Fibroblast of peridontal ligament (primary cell): Measurements from ENCODE around the gene RYR3.

Experiments
- DNase-seq: peaks from one replicate; pipeline ENCODE4 v3.0.0-alpha.2; 2010; ENCODE audit errors: extremely low read depth

RYR3 gene

DNA sequence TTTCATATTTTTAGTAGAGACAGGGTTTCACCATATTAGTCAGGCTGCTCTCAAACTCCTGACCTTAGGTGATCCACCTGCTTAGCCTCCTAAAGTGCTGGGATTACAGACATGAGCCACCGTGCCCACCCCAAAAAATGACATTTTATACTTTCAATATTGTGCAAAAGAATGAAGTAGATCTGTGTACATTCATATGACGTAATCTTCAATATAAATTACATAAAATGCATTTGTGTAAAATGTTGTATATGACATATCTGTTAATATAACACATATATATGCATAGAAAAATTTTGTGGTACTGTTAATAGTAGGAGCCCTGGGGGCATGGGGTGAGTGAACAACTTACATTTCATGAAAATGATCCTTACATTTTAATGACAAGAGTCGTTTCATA is 71.7 kb downstream of the RYR3 start:
- DNase-seq, result no peak

DNA sequence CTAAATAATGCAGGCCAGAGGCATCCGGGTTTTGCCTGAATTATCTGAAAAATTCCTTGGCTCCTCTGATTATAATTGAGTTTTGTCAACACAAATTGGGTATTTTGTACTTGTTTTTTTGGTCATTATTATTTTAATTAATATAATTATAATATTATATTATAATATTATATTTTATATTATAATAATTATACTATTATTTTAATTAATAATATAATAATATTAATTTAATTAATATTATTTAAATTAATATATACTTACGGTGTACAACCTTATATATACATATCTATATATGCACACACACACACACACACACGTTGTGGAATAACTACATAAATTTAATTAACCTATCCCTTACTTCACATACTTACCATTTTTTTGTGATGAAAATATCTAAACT is 73.5 kb downstream of the RYR3 start:
- no peak for DNase-seq

DNA sequence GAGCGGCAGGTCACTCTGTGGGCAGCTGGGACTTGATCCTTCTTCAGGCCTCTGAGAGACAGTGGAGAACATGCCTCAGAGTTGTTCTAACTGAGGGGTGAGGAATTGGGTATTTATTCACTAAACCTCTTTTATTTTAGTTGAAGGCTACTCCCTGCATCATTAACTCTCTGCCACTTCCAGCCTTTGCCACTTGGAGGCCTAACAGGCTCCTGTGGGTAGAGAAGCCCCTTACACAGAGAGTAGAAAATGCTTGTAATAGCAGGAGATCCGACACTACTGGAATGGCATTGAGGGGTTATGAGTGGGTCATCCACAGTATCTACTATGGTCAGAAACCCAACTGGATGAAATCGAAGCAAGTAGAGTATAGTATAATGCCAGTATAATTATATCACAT is 81.7 kb downstream of the RYR3 start:
- no peak for DNase-seq

DNA sequence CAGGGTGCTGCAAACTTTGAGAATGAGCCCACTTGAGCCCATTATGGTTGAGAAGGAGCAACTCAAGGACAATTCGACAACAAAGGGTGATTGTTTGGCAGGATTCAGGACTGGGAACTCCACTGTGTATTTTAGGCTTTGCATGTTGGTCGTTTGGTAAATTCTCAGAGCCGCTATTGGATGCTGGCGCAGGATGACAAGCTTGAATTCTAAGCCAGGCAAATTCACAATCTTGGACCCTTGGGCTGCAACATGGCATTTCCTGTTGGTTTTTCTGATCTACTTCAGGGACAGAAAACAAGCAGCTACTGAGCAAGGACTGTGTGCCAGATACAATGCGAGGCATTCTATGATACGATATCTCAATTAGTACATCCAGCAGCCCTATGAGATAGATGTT is 82.8 kb downstream of the RYR3 start:
- DNase-seq, result no peak

DNA sequence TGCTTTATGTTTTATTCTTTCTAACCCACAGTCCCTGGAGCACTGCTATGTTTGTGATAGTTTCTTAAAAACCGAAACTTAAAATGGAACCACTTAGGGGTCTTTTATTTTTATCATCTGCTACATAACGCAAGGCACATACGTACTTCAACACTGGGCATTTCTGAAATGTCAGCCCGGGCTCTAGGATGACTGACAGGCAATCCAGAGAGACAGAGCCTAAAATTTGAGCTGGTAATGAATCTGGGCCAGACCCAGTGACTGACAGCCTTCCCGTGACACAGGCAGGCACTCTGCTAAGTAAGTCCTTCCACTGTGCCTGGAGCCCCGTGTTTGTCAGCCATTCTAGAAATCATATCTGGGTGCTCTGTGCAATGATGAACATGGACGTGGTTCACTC is 84.6 kb downstream of the RYR3 start:
- no peak for DNase-seq

DNA sequence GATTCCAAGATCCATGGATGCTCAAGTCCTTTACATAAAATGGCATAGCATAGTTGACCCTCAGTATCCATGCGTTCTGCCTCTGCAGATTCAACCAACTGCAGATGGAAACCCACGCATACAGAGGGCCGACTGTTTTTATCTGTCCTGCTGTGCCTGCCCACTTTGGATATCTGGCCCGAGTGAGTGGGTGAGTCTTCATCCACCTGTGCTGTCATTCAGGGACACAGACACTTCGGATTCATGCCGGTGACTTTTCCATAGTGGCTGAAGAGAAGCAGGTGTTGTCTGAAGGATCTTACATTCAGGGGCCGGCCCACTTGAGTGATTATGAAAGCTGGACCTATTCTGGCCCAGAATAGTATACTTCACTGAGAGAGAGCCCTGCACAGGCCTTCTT is 85.1 kb downstream of the RYR3 start:
- DNase-seq, result no peak

DNA sequence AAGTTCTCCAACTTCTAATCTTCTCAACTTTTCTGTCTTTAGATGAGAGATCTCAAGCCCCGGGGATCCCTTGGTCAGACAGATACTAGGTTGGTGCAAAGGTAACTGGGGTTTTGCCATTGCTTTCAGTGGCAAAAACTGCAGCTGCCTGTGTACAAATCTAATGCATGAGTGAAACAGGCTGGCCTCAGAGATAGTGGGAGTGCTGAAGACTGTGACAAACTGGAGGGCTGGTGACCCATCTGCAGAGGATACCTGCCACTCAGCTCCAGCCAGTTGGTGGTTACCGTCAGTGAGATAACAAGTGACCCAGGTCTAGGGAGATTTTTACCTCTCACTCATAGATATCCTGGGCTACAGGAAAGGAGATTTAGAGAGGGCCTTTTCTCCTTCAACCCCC is 85.7 kb downstream of the RYR3 start:
- no peak for DNase-seq

DNA sequence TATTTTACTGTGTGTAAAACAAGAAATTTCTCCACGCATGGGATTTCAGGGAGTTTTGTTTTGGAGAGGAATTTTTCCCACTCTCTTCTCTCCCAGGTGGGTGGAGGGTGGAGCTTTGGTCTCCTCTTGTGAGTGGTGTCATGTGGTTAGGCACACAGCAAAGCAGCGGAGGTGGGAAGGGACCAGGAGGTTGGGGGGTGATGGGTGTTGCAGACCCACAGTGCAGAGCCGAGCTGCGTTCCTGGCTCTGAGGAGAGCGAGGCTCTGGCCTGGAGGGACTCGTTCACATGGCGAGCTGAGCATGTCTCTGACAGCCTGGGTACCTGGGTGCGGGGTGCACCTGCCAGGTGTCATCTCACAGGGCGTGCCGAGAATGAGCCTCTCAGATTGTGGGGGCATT is 87.8 kb downstream of the RYR3 start:
- no peak for DNase-seq

DNA sequence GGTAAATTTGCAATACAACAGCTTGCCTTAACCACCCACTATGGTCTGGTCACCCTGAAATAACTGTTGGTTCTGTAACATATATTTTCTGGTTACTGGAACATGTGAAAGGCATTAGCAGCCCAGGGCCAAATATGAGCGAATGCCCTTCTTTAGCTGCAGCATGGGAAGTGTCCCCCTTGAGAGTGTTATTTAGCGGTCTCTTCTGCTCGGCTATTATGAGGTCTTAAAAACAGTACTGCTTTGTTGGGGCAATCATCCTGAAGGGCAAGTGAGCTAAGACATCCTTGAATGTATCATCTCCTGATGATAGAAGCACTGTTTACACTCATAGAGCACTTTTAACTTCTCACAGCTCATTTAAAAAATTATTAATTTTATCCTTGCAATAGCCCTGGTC is 90.2 kb downstream of the RYR3 start:
- no peak for DNase-seq

DNA sequence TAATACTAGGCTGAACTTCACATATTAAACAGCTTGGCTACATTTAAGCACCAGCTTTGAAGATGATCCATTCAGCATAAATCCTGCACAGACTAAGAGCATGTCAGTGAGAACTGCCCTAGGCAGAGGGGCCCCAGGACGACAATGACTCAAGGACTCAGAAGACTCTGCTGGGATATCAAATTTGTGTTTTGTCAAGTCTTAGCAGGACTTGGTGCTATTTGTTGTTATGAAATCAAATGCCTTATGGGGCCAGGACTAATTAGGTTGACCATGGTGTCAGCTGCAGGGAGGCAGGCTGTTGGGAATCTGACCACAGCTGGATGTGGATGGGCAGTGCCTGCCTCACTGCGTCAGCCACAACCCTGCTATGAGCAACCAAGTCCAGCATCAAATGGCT is 91.8 kb downstream of the RYR3 start:
- no peak for DNase-seq

DNA sequence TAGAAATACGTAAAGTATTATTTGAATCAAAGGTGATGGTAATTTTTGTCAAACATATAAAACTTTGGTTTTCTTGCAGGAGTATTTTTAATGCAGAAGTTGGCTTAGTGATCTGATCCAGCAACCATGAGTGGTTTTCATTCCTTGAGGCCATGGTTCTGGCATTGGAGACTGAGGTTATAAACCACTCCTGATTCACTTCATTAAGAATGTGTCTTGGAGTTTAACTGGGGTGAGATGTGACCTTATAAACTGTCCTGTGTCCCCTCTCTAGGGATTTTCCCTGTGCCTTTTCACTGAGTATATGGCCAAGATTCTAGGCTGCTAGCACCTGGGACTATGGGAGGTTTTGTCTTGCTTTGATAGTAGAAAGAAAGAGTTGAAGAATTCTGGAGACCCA is 94.3 kb downstream of the RYR3 start:
- DNase-seq, result no peak

DNA sequence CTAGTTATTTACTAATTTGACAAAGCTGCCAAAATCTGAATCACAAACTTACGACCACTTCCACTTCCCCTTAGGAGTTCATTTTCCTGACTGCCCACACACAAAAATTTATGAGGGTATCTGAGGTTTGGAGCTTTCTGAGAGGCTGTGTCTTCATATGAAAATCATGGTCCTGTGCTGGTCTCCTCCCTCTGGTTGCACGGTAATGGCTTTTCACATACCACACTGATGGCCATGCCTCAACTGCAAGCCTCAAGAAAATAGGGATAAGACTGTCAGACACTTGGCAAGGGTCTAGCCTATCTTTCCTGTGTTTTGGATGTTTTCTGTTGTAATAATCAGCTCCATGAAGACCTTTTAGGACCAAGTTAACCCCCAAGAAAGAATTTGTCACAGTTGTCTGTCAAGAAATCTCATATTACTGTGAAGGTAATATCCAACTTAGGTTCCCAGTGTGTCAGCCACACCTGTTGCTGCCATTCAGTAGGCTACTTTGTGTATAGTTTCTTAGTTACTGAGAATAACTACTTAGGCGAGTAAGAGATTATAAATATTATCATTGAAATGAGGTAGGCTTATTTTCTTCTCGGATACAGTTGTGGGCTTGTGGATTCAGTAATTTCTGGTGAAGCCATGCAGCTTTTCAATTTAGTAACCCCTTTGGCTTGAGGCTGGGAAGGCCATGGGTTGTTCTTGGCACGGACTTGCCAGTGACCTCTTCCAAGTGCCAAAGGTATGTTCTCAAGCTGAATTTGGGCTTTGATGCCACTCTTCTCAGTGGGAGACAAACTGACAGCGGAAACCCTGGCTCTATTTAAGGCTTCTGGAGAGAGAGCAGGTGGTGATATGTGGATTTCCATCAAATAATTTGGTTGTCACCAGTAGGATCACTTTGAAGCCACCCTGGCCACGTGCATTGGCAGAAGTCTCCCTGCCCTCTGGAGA is 101.1 kb downstream of the RYR3 start:
- no peak for DNase-seq

DNA sequence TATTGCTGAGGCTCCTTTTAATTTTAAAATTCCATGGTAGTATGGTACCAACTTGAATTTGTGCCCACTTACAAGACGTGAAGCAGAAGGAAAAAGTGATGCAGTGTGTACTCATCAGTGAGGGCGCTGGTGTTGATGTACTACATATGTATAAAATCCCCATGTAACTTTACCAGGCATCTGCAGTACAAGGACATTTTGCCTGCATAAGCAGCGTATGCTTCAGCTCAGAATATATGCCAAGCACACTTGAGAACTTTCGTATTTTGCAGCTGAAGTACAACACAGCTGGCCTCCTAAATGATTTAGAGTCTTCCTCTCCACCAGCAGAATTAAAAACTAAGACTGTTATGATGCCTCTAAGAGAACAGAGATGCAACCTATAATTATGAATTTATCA is 108.9 kb downstream of the RYR3 start:
- DNase-seq, result no peak

DNA sequence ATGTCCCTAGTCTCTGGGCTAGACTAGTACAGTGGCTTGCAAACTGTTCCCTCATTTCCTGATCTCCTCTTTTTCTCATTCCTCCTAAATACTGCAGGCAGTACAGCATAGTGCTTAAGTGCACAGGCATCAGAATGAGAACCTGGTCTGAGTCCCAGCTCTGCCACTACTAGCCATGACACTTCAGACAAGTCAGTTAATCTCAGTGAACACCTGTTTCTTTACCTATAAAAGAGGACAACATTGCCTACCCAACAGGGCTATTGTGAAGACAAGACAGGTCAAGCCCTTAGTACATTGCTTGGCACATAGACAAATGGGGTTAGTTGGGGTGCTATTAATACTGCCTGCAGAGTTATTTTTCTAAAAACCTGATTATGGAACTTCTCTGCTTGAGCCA is 113.3 kb downstream of the RYR3 start:
- DNase-seq, result no peak

DNA sequence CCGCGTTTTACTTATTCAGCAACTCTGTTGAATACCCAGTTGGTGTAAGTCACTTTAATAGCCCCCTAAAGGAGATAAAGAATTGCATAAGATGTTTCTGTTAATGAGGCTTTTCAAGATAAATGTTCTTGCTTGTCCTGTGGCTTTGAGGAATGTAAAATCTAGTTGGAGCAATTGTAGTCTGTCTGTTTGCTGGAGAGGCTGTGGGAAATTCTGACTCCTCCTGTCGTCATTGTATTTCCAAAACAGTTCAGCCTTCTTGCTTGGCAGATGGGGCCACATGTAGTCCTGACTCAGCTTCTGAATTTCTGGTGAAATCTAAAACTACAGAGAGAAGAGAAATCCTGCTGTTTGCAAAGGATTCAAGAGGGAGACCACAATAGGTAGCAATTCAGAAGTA is 114.4 kb downstream of the RYR3 start:
- DNase-seq, result peak; percentile 17

DNA sequence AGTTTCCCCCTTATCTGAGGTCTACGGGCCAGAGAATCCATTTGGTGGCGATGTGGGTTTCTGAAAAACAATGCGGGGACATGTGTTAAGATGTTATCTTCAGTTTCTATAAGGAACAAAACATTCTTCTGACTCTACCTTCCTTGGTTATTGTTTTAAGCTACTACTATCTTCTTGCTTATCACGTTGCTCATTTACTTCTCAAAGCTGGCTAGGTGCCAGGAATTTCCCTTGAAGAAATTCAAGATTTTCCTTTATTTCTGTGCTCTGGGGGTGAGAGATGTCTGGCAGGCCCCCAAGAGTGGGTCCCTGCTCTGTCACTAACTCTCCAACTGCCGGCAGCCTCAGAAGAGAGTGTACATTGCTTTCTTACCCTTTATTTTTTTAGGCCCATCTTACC is 119.8 kb downstream of the RYR3 start:
- no peak for DNase-seq

DNA sequence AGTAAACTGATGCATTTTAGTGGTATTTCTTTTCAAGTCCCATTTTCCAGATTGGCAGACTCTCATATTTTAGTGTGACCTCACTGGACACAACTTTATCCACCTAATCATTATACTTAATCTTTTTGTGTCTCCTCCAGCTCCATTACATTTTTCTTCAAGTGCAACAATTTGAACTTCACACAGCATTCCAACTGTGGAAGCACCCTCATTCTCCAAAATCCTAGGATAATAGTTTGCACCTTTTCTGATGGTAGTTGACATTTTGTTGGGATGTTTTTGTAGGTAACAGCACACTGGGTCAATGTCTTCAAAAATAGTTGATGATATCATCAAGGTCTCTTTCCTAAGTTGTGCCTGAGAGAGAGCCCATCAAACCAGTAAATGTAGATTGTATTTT is 123.1 kb downstream of the RYR3 start:
- DNase-seq, result no peak

DNA sequence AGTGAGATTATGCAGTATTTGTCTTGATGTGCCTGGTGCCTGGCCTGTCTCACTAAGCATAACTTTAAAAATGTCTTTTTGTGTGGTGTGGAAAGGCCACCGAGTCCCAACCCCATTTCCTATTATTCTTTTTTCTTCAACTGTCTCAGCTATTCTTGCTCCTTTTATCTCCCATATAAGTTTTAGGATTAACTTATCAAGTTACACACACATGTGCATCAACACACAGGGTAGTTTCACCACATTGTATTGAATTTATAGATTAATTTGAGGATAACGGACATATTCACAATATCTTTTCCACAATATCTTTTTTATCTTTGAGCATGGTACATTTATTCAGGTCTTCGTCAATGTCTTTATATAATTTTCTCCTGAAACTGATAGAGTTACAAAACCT is 127.6 kb downstream of the RYR3 start:
- no peak for DNase-seq

DNA sequence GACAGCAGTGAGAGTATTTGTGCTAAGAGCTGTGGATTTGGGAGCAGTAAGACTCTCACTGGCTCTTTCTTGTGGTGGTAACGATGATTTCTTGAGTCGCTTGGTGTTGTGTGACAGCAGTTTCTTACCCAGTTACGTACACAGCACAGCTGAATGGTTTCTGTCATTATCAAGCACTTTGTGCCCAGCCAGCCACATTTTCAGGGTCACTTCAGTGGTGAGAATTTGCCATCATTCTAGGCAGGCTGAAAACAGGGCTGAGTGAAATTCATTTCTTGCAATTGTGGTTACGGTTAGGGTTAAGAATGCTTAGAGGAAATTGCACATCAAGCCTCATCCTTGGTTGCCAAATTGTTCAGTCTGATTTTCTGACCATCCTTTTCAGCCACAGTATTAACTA is 130.1 kb downstream of the RYR3 start:
- DNase-seq, result no peak

DNA sequence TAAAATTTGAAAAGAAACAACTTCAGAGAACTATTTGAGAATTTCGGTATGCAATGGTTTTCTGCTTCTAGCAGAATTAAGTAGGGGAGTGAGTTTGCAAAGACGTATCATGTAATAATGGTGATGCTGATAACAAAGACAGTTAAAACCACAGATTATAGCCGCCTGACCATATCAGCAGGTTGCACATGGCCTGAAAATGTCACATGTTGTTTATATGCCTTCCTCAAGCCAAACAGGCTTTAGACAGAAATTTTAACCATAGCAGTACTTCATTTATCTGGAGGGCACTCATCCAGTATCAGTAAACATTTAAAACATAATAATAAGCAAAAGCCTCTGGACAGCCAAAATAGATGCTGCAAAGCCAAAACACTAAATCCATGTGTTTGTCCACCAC is 131.7 kb downstream of the RYR3 start:
- DNase-seq, result no peak

DNA sequence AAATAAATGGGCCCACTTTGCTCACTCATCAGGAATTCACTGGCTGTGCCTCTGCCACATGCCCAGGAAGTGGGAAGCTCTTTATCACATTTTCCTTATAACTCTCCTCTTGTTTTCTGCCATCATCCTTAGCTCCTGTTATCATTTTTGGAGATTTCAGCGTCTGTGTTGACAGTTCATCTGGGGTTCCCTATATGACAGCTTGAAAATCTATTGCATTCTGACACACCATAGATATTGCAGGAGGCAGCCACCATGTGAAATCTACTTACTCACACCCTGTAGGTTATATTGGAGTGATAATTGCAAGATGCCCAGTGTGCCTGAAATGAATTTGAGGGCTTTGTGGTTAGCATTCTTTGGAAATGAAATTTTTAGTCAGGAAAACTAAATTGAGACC is 132.9 kb downstream of the RYR3 start:
- DNase-seq, result no peak

DNA sequence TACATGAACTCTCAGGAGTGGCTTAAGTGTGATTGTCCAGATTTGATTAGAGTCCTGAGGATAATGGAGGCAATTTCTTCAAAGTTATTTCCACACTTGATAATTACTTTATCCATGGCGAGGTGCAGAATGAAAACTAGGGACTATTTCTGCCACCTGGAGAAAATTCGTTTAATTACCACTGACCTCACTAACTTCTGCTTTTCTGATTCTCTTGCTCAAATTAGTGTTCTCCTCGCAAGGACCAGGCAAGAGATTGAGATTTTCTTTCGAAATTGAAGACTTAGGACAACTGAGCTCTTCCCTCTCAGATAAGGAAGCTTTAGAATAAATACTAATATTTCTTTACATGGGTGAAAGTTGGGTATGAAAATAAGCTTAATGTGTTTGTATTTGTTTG is 135.2 kb downstream of the RYR3 start:
- no peak for DNase-seq

DNA sequence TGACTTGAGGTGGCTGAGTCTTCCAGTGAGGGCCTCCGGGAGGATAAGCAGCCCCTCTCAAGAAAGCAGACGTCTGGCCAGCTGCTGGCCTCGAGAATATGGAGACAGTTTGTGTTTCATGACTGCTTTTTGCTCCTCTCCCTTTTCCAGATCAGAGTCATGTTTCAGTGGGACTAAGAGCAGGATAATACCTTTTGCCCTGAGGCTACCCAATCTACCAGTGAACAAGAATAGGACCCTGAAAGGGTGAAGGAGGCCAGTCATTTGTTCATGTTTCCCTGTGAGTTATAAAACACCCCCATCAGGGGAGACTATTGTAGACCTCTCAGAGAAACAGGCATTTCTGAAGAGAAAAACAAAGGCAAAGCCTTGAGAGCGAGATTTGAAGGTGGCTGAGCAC is 137.4 kb downstream of the RYR3 start:
- no peak for DNase-seq

DNA sequence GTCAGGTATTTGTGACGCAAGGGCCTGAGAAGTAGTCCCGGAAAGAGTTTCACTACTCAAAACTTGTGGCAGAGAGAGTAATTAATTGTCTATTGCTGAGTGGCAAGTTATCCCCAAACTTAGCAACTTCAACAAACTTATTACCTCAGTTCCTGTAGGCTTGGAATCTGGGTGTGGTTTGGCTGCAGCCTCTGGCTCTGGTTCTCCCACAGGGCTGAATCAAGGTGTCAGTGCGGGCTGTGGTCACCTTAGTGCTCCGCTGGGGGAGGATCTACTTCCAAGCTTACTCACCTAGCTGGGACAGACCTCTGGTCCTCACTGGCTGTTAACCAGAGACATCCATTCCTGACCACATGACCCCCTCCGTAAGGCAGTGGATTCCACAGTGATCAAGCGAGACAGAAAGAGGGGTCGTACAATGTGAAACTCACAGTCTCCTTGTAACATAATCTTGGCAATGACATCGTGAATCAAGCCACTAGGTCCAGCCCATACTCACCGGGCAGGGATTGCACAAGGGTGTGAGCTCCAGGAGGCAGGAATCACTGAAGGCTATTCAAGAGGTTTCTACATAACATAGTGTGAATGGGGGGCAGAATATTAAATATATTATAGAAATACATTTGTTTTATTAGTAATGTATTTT is 138.3 kb downstream of the RYR3 start:
- DNase-seq, result no peak
